Stimulated activated CD8-positive, alpha-beta memory T cell treated with anti-CD3 and anti-CD28 coated beads, Interleukin-4, amount 100 ng/mL, for 24 hours (primary cell): Measurements from ENCODE around the gene GNL3.
A peak's percentile ranks its signal among the peaks of the same experiment; 100 is the strongest.
"Not testable (repeated sequence)": the region's sequence is repeated elsewhere in the genome, so short reads cannot be mapped to it uniquely, and the experiment has no call there.

Experiments used
- DNase-seq: peaks from one replicate; pipeline ENCODE4 v3.0.0-alpha.2; 2020; ENCODE audit warnings: low read depth

The GNL3 gene, protein sequence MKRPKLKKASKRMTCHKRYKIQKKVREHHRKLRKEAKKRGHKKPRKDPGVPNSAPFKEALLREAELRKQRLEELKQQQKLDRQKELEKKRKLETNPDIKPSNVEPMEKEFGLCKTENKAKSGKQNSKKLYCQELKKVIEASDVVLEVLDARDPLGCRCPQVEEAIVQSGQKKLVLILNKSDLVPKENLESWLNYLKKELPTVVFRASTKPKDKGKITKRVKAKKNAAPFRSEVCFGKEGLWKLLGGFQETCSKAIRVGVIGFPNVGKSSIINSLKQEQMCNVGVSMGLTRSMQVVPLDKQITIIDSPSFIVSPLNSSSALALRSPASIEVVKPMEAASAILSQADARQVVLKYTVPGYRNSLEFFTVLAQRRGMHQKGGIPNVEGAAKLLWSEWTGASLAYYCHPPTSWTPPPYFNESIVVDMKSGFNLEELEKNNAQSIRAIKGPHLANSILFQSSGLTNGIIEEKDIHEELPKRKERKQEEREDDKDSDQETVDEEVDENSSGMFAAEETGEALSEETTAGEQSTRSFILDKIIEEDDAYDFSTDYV

GRCh38 chr3:52685709-52686691 lies at the start of gene GNL3, which contains the start of gene PBRM1:
GNL3 (plus strand) TSS chr3:52686032; CDS start chr3:52686093, 61 bp downstream.
PBRM1 (minus strand) TSS chr3:52685913.
- DNase-seq: peak; percentile 88

DNA sequence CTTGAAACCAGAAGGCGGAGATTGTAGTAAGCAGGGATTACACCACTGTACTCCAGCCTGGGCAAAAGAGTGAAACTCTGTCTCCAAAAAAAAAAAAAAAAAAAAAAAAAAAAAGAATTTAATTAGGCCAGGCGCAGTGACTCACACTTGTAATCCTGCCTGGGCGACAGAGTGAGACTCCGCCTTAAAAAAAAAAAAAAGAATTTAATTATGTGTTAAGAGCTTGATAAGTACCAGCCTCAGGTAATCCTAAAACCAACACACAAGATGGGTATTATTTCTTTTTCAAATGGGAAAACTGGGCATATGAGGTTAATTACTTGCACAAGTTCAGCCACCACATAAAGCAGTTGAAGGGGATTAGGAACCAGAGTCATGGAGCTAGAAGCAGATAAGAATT lies 49.2 kb upstream of the GNL3 start:
- DNase-seq: no peak

DNA sequence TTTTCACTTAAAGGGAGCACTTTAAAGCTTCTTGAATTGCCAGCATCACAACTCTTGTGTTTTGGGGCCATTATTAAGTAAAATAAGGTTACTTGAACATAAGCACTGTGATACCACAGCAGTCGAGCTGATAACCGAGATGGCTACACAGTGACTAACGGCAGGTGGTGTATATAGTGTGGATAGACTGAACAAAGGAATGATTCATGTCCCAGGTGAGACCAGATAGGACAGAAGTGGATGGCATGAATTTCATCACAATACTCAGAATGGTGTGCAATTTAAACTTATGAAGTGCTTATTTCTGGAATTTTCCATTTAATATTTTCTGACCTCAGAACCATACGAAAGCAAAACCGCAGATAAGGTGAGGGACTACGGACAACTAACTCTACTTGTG lies 40.3 kb upstream of the GNL3 start:
- DNase-seq: no peak

- no peak for DNase-seq
These were observed 36.2 kb upstream of the GNL3 start for GRCh38 chr3:52649461-52650210.

GRCh38 chr3:52650439-52650838 lies 35.4 kb upstream of the GNL3 start:
- DNase-seq: no peak

- DNase-seq: no peak
These were observed 34.2 kb upstream of the GNL3 start for GRCh38 chr3:52651592-52651991.

GRCh38 chr3:52655895-52656294 lies 29.9 kb upstream of the GNL3 start:
- DNase-seq: no peak

DNA sequence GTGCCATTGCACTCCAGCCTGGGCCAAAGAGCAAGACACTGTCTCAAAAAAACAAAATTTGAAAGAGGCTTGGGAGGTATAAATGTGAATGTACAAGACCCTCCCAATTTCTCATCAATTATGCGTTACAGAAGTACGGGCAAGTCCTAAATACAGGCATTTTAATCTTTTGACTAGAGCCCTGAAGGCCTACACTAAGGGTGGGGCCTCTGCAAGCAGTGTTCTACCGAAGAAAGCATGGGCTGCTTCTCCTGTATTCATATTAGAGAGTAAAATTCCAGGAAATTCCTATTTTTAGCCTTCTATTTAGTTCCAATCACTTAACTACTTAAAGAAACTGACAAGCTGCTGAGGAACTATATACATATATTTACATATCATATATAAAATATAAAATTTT lies 25.8 kb upstream of the GNL3 start:
- no peak for DNase-seq

- no peak for DNase-seq
These were observed 22.7 kb upstream of the GNL3 start for GRCh38 chr3:52663098-52663497.

DNA sequence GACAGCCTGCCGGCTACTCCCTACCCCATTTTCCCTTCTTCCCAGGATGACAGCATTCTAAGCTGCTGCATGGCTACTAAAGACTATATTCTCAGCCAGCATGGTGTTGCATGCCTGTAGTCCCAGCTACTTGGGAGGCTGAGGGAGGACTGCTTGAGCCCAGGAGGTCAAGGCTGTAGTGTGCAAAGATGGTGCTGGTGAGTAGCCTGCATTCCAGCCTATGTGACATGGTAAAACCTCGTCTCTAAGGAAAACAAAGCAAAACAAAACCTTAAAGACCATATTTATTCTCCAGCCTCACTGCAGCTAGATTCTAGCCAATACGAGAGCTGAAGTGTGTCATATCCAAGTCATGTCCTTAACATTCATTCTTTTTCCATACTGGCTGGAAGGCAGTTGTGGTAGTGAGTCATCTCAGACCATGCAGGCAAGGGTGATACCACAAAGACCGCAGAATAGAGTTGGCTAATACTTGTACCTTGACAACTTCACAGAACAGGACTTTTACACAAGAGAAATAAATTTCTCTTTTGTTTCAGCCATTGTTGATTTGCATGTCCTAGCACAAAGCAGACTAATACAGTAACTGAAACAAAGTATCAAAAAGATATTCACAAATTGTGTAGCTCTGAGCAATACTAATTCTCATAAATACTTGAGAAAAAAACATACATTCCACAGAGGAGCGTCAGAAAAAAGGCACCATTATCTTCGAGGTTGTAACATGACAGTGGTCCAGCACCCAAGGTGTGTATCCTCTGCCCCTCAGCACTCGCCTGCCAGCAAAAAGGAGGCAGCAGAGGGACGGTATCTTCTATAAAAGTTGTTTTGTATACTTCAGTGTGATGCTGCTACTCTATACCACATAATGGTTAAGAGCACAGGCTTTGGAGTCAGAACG lies 15.0 kb upstream of the GNL3 start:
- DNase-seq: no peak

- no peak for DNase-seq
These were observed 14.2 kb upstream of the GNL3 start for GRCh38 chr3:52671676-52672075.

DNA sequence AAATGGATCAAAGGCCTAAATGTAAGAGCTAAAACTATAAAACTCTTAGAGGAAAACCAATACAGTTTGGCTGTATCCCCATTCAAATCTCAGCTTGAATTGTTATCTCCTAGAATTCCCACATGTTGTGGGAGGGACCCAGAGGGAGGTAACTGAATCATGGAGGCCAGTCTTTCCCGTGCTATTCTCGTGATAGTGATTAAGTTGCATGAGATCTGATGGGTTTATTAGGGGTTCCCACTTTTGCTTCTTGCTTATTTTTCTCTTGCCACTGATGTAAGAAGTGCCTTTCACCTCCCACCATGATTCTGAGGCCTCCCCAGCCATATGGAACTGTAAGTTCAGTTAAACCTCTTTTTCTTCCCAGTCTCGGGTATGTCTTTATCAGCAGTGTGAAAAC lies 9.6 kb upstream of the GNL3 start:
- not testable (repeated sequence) for DNase-seq

DNA sequence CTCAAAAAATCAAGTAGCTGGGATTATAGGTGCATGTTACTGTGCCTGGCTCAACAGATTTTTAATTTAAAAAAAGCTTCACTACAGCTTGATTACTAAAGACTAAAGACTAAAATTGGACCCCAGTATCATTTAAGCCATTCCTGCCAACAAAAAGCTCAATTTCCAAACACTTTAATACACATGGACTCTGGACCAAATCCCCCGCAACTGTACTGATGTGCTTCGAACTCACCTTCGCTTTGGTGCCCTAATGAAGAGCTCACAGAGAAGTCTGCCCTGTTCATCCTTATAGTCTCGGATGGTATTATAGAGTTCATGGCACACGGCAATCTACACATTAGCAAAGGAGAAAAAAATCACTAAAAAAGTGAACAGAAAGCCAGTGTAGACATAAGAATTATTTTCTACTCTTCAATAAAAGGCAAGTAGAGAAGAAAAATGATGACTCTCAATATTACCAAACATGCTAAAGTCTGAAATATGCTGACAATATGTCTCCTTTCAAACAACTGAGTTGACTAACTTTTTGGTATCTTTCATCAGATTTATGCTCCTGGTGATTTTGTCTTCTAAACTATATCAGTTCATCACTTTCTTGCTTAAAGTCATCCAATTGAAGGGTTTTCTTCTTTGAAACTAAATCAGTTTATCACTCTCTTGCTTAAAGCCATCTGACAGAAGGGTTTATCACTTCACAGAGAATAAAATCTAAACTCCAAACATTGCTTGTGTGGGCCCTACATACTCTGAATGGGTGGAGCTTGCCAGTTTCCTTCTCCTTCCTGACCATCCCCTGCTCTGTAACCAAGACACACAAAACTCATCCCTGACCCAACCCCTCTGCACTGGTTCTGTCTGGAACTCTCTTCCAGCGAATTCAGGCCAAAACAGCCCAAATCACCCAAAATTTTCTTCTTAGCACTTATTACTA lies 7.3 kb upstream of the GNL3 start:
- no peak for DNase-seq

GRCh38 chr3:52679199-52679538 lies 6.7 kb upstream of the GNL3 start:
- DNase-seq: no peak

DNA sequence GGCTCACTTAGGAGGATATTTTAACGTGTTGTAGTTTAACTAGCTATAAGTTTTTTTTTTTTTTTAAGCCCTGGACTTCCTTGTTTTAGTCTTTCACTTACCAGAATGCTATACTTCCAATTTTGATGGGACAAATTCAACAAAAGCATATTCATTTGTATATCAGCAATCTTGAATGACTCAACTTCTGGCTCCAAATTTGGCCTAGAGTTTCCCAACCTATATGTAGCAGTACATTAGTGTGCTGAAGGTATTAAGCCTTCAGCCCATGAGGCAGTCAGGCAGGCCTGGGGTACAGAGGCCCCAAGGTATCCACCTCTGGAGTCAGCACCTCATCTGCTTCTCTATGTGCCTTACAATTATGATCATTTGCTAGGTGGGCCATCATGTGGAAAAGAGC lies 6.0 kb upstream of the GNL3 start:
- DNase-seq: no peak

DNA sequence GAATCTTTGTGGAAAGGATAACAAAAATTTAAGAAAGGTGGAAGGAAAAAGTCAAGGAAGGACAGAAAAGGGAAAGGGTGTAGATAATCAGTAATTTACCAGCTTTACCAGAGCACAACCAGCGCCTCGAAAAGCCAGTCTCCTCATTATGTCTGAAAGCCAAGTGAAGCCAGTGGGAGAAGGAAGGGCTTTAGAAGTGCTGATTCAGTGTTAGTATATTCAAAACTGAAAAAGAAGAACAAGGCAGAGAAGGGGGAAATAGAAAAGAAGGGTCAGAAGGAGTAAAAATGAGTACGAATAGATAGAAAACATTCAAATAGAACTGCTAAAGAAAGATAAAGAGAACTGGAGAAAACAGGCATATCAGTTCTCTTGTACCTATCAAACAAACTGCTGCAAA lies 4.2 kb upstream of the GNL3 start:
- DNase-seq: no peak

- DNase-seq: no peak
These were observed 3.8 kb upstream of the GNL3 start for GRCh38 chr3:52682016-52682415.

- no peak for DNase-seq
These were observed 2.2 kb upstream of the GNL3 start for GRCh38 chr3:52683611-52684010.

DNA sequence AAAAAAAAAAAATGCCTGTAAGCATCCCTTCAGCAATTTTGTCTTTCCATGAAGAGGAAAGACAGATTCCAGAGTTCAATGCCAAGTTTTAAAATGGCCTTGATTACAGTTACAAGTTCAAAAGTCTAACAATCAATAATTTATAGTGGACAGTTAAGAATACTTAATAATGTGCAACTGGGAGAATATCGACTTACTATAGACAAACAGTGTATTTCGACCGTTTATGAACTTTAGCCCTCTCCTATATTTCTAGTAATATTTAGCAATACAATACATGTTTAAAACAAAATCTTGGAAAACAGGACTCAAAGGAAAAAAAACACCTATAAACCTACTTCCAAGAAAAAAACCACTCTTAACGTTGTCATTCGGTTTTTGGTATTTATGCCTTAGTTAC lies 1.6 kb upstream of the GNL3 start:
- no peak for DNase-seq

DNA sequence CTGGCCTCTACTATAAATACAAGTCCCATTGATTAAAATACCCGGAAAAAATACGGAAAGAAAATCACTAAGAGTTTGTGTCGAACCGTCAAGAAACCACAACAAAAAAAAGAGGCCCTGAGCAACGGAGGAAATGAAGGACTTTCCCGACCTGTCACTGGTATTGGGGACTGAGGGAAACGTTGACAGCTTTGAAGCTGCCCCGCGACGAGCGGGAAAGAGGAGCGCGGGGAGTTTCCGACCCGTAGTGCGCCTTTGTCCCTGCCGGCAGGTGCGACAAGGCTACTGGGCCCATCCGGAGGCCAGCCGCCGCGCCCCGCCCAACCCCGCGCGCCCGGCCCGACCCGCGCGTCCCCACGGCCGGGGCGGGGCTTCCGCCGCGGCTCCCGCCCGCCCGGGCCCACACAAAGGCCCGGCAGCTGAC lies 535 bp upstream of the GNL3 start:
- DNase-seq: peak; percentile 72
